Rectal smooth muscle tissue (tissue), 1 donor: ENCODE data around the gene CR2.
"Not testable (repeated sequence)": the region's sequence is repeated elsewhere in the genome, so short reads cannot be mapped to it uniquely, and the experiment has no call there.

Source experiments
- H3K27ac ChIP-seq: one replicate; pipeline ENCODE4 v1.7.0; 2013; ENCODE audit warnings: low read depth, low read length, inconsistent platforms
- H3K27me3 ChIP-seq: one replicate; pipeline ENCODE4 v1.7.0; 2013; ENCODE audit warnings: low read length; ENCODE audit not compliant: control insufficient read depth, insufficient read depth
- H3K36me3 ChIP-seq: one replicate; pipeline ENCODE4 v1.7.0; 2013; ENCODE audit warnings: low read length; ENCODE audit not compliant: control insufficient read depth, insufficient read depth
- H3K4me1 ChIP-seq: one replicate; pipeline ENCODE4 v1.7.0; 2013; ENCODE audit warnings: low read length; ENCODE audit not compliant: control insufficient read depth, insufficient read depth
- H3K4me3 ChIP-seq: one replicate; pipeline ENCODE4 v1.7.0; 2013; ENCODE audit warnings: low read length
- H3K9ac ChIP-seq: one replicate; pipeline ENCODE4 v1.7.0; 2013; ENCODE audit warnings: low read length

CR2 gene

GRCh38 chr1:207519505-207520399 lies 65.6 kb downstream of the CR2 start:
- no peak overlapping the region for H3K27ac ChIP-seq
- no peaks in the 10 kb centered on the region for H3K36me3 ChIP-seq
- no peaks in the 10 kb centered on the region for H3K4me1 ChIP-seq
- H3K4me3 ChIP-seq, result no peak overlapping the region
- H3K9ac ChIP-seq, result no peak overlapping the region
- H3K27me3 ChIP-seq, result no peaks in the 10 kb centered on the region

DNA sequence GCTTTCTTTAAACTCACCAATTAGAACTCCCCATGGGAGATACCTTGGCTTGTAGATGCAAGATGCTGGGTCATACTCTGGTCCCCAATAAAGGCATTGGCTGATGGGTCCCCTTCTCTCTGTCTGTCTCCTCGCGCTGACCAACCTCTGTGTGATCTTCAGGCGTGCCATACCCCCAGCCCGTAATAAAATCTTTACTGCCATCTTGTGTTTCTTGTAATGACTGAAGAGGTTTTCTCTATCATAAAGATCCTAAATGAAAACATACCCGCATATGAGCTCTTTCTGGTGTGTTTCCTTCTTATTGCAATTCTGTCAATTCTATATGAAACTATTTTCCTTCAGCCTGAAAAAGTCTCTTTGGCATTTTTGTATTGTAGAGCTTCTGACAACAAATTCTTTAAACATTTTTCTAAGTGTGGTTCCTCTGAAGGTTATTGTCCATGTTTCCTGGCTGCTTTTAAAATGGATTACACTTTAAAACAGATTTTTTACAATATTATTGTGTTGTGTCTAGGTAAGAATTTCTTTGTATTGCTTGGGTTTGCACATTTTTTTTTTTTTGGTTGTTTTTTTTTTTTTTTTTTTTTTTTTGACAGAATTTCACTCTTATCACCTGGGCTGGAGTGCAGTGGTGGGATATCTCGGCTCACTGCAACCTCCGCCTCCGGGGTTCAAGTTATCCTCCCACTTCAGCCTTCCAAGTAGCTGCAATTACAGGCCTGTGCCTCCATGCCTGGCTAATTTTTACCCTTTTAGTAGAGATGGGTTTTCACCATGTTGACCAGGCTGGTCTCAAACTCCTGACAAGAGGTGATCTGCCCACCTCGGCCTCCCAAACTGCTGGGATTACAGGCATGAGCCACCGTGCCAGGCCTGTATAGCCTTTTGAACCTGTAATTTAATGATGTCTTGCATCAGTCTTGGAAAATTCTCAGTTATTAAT lies 66.5 kb downstream of the CR2 start:
- H3K36me3 ChIP-seq, result not testable (repeated sequence)

DNA sequence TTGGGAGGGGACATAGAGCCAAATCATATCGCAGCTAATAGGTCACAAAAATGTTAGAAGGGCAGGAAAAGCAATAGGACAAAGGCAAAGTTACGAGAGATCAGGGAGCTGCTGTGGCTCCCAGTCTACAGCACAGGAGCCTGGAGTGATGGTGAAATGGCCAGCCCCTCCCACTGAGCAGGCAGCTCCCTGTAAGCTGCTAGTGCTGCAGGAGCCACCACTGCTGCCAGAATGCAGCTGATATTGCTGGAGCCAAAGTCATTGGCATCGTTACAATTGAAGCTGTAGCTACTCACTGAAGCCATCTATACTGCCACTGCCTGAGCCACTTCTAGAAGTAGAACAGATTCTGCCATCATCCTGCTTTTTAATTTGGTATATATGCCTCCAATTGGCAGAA lies 71.1 kb downstream of the CR2 start:
- not testable (repeated sequence) for H3K27me3 ChIP-seq, H3K4me3 ChIP-seq, H3K36me3 ChIP-seq, H3K27ac ChIP-seq, H3K4me1 ChIP-seq, H3K9ac ChIP-seq

More for the DNA sequence above, 66.5 kb downstream of the CR2 start:
- not testable (repeated sequence) for H3K4me3 ChIP-seq, H3K9ac ChIP-seq, H3K27ac ChIP-seq, H3K27me3 ChIP-seq, H3K4me1 ChIP-seq

DNA sequence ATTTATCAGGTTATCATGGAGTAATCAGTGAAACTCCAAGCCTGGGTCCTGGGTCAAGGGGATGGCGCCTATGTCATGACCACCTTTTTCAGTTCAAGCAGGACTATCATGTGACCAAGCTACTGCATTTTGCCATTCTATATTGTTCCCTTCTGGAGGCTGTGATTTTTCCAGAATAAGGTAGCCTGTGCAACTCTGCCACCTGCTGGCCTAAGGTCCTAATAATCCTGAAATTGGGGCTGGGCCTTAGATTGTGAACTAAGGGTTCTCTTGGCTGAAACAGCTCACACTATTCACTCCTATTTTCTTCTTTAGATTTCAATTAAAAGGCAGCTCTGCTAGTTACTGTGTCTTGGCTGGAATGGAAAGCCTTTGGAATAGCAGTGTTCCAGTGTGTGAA lies 74.3 kb downstream of the CR2 start:
- not testable (repeated sequence) for H3K9ac ChIP-seq, H3K27me3 ChIP-seq, H3K4me1 ChIP-seq

GRCh38 chr1:207536263-207536662 lies 82.1 kb downstream of the CR2 start:
- H3K4me3 ChIP-seq, H3K27me3 ChIP-seq, H3K4me1 ChIP-seq, H3K9ac ChIP-seq, H3K36me3 ChIP-seq, H3K27ac ChIP-seq: not testable (repeated sequence)

More for the DNA sequence above, 74.3 kb downstream of the CR2 start:
- not testable (repeated sequence) for H3K27ac ChIP-seq, H3K36me3 ChIP-seq, H3K4me3 ChIP-seq
